ENCODE results near the gene CASZ1. TPM values are rescaled to one million over a fixed set of nuclear protein-coding genes. Genes with fewer than 3 reads are reported as not detected.

The CASZ1 gene
- total RNA-seq, 1 donor from 2014 or later = 4.0 TPM

DNA sequence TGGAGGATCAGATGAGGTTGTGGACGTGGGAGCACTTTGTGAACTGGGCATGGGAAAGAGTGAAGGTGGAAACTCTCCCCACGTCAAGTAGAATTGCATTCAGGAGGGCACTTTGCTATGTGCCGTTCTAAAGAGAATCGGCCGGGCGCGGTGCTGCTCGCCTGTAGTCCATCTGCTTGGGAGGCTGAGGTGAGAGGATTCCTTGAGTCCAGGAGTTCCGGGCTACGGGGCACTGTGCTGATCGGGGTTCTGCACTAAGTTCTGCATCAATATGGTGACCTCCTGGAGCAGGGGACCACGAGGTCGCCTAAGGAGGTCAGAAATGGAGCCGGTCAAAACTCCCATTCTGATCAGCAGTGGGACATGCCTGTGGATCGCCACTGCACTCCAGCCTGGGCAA is 179.8 kb downstream of the CASZ1 start:
- Histone ChIP-seq H3K4me3 (ENCODE audit: insufficient read depth, low read depth, low read length) (no peak overlapping the region), H3K36me3 (ENCODE audit: insufficient read depth, low read length) (no peaks in the 10 kb centered on the region), H2AFZ (ENCODE audit: low read depth, low read length) (no peak overlapping the region), H3K79me2 (ENCODE audit: insufficient read depth, low read length) (peaks cover 3% of the 10 kb centered on the region), H4K20me1 (ENCODE audit: insufficient read depth, low read length) (peaks cover 56% of the 10 kb centered on the region), H3K9me3 (ENCODE audit: insufficient read depth, low read depth, low read length) (no peaks in the 10 kb centered on the region), H3K27me3 (ENCODE audit: insufficient read depth, low read length) (no peaks in the 10 kb centered on the region), H3K4me2 (ENCODE audit: low read length) (no peak overlapping the region), H3K4me1 (ENCODE audit: insufficient read depth, low read length) (peaks cover 8% of the 10 kb centered on the region), H3K27ac (ENCODE audit: low read depth, low read length) (no peak overlapping the region), H3K9ac (ENCODE audit: low read length) (no peak overlapping the region)
- Mint-ChIP-seq H3K4me3 (ENCODE audit: unreplicated experiment) (no peak overlapping the region), H3K36me3 (ENCODE audit: low read depth, unreplicated experiment) (peaks cover 14% of the 10 kb centered on the region), H3K4me1 (ENCODE audit: low read depth, unreplicated experiment) (no peaks in the 10 kb centered on the region), H3K9me3 (ENCODE audit: unreplicated experiment) (no peaks in the 10 kb centered on the region), H3K27ac (ENCODE audit: unreplicated experiment) (no peak overlapping the region), H3K27me3 (ENCODE audit: low read depth, unreplicated experiment) (no peaks in the 10 kb centered on the region)
- DNase-seq (ENCODE audit: low read depth) (no peak), FAIRE-seq (no peak)
- TF ChIP-seq, protein P1, sequence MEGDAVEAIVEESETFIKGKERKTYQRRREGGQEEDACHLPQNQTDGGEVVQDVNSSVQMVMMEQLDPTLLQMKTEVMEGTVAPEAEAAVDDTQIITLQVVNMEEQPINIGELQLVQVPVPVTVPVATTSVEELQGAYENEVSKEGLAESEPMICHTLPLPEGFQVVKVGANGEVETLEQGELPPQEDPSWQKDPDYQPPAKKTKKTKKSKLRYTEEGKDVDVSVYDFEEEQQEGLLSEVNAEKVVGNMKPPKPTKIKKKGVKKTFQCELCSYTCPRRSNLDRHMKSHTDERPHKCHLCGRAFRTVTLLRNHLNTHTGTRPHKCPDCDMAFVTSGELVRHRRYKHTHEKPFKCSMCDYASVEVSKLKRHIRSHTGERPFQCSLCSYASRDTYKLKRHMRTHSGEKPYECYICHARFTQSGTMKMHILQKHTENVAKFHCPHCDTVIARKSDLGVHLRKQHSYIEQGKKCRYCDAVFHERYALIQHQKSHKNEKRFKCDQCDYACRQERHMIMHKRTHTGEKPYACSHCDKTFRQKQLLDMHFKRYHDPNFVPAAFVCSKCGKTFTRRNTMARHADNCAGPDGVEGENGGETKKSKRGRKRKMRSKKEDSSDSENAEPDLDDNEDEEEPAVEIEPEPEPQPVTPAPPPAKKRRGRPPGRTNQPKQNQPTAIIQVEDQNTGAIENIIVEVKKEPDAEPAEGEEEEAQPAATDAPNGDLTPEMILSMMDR (IDR thresholded peaks at IDR 0.05; ENCODE audit: insufficient read depth, low read depth, low read length) = no peak
- no peak for TF ChIP-seq EZH2 (IDR thresholded peaks at IDR 0.05; ENCODE audit: insufficient read depth, low read length)

DNA sequence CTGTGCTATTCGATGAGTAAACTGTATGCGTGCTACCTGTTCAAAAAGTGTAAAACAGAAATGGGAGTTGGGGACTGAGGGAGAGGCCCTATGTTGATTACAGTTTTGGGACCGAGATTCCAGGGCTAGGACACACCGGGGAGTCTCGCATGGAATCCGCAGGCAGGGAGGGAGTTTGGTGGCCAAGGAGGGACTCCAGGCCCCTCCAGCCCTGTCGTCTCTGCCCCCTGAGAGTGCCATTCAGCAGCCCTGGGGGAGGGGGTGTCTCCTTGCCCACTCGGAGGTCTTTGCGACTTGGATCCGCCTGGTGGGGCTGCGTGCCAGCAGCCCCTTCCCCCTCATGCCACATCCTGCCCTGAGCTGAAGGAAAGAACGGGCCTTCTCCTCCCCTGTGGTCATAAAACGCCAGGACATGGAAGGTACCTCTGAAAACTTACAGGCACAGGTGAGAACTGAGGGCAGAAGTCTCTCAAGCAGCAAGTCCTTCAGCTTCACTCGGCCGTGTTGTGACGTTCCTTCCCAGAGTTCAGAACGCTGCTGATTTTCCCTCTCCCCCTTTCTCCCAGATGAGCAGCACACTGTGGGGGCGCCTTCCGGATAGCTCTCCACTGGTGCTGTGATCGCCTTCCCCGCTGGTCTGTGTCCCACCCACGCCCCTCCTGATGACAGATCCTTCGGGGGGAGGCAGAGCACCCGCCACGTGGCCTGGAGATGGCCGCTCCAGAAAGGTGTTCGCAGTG is 180.3 kb downstream of the CASZ1 start:
- Mint-ChIP-seq H3K4me1 (ENCODE audit: low read depth, unreplicated experiment) (no peaks in the 10 kb centered on the region), H3K27me3 (ENCODE audit: low read depth, unreplicated experiment) (no peaks in the 10 kb centered on the region), H3K36me3 (ENCODE audit: low read depth, unreplicated experiment) (peaks cover 14% of the 10 kb centered on the region), H3K27ac (ENCODE audit: unreplicated experiment) (no peak overlapping the region), H3K9me3 (ENCODE audit: unreplicated experiment) (no peaks in the 10 kb centered on the region), H3K4me3 (ENCODE audit: unreplicated experiment) (no peak overlapping the region)
- FAIRE-seq (no peak), DNase-seq (ENCODE audit: low read depth) (no peak)
- H3K27me3 ChIP-seq (ENCODE audit: insufficient read depth, low read length) = no peaks in the 10 kb centered on the region
- peaks cover 56% of the 10 kb centered on the region for H4K20me1 ChIP-seq (ENCODE audit: insufficient read depth, low read length)
- H3K4me1 ChIP-seq (ENCODE audit: insufficient read depth, low read length) = peaks cover 8% of the 10 kb centered on the region
- peak overlapping the region; percentile 54 for H3K4me2 ChIP-seq (ENCODE audit: low read length)
- no peaks in the 10 kb centered on the region for H3K9me3 ChIP-seq (ENCODE audit: insufficient read depth, low read depth, low read length)
- H3K36me3 ChIP-seq (ENCODE audit: insufficient read depth, low read length) = no peaks in the 10 kb centered on the region
- H3K79me2 ChIP-seq (ENCODE audit: insufficient read depth, low read length) = peaks cover 3% of the 10 kb centered on the region
- H3K9ac ChIP-seq (ENCODE audit: low read length) = no peak overlapping the region
- no peak overlapping the region for H2AFZ ChIP-seq (ENCODE audit: low read depth, low read length)
- no peak overlapping the region for H3K27ac ChIP-seq (ENCODE audit: low read depth, low read length)
- TF ChIP-seq, protein P1 (IDR thresholded peaks at IDR 0.05; ENCODE audit: insufficient read depth, low read depth, low read length) = no peak
- no peak for TF ChIP-seq EZH2 (IDR thresholded peaks at IDR 0.05; ENCODE audit: insufficient read depth, low read length)
- no peak overlapping the region for H3K4me3 ChIP-seq (ENCODE audit: insufficient read depth, low read depth, low read length)

DNA sequence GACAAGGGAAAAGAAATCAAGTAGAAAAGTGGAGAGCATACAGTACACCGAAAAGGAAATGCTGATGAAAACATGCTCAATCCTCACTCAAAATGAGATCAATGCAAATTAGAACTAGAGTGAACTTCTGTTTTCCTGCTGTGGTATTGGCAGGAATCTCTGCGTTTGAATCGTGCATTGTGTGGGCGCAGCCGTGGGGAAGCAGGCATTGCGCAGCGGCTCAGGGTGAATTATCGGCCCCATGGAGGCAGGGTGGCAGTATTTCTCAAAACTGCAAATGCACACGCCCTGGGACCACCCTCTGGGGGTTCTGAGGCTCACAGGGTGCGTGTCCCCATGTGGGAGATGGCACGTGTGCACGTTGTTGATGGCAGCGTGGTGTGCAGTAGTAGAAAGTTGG is 181.1 kb downstream of the CASZ1 start:
- H3K27me3 ChIP-seq (ENCODE audit: insufficient read depth, low read length) = no peaks in the 10 kb centered on the region
- H3K36me3 ChIP-seq (ENCODE audit: insufficient read depth, low read length) = no peaks in the 10 kb centered on the region
- H3K9ac ChIP-seq (ENCODE audit: low read length) = no peak overlapping the region
- H3K27ac ChIP-seq (ENCODE audit: low read depth, low read length) = no peak overlapping the region
- H4K20me1 ChIP-seq (ENCODE audit: insufficient read depth, low read length) = peaks cover 56% of the 10 kb centered on the region
- no peak overlapping the region for H2AFZ ChIP-seq (ENCODE audit: low read depth, low read length)
- H3K9me3 Mint-ChIP-seq (ENCODE audit: unreplicated experiment) = no peaks in the 10 kb centered on the region
- H3K4me1 ChIP-seq (ENCODE audit: insufficient read depth, low read length) = peaks cover 8% of the 10 kb centered on the region
- no peak overlapping the region for H3K4me3 Mint-ChIP-seq (ENCODE audit: unreplicated experiment)
- no peak overlapping the region for H3K4me3 ChIP-seq (ENCODE audit: insufficient read depth, low read depth, low read length)
- H3K27me3 Mint-ChIP-seq (ENCODE audit: low read depth, unreplicated experiment) = no peaks in the 10 kb centered on the region
- no peak overlapping the region for H3K27ac Mint-ChIP-seq (ENCODE audit: unreplicated experiment)
- H3K4me2 ChIP-seq (ENCODE audit: low read length) = peak overlapping the region; percentile 54
- peaks cover 14% of the 10 kb centered on the region for H3K36me3 Mint-ChIP-seq (ENCODE audit: low read depth, unreplicated experiment)
- DNase-seq (ENCODE audit: low read depth) (peak; percentile 34), FAIRE-seq (no peak)
- TF ChIP-seq, protein P1 (IDR thresholded peaks at IDR 0.05; ENCODE audit: insufficient read depth, low read depth, low read length) = no peak
- no peak for TF ChIP-seq EZH2 (IDR thresholded peaks at IDR 0.05; ENCODE audit: insufficient read depth, low read length)
- peaks cover 3% of the 10 kb centered on the region for H3K79me2 ChIP-seq (ENCODE audit: insufficient read depth, low read length)
- no peaks in the 10 kb centered on the region for H3K4me1 Mint-ChIP-seq (ENCODE audit: low read depth, unreplicated experiment)
- H3K9me3 ChIP-seq (ENCODE audit: insufficient read depth, low read depth, low read length) = no peaks in the 10 kb centered on the region
